ENCODE results near the gene TRMT10C. TPM values are rescaled to one million over a fixed set of nuclear protein-coding genes. Genes with fewer than 3 reads are reported as not detected.
"Not testable (repeated sequence)": the region's sequence is repeated elsewhere in the genome, so short reads cannot be mapped to it uniquely, and the experiment has no call there.

TRMT10C gene
- total RNA-seq, 1 experiment from 2014 or later: 35.0 TPM

DNA sequence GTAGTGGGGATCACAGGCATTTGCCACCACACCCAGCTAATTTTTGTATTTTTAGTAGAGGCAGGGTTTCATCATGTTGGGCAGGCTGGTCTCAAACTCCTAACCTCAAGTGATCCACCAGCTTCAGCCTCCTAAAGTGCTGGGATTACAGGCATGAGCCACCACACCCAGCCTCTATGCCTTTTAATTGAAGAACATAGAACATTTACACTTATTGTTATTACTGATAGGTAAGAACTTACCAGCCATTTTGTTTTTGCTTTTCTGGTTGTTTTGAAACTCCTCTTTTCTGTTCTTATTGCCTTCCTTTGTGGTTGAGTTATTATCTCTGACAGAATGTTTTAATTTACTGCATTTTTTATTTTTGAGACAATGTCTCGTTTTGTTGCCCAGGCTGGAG, 41.5 kb downstream of the TRMT10C start:
- no peaks in the 10 kb centered on the region for H3K9me3 ChIP-seq (ENCODE audit: control insufficient read depth, insufficient read depth, low read depth, low read length)
- no peaks in the 10 kb centered on the region for H3K27me3 ChIP-seq (ENCODE audit: control insufficient read depth, insufficient read depth, low read length)
- no peaks in the 10 kb centered on the region for H3K4me1 ChIP-seq (ENCODE audit: control insufficient read depth, insufficient read depth, low read length)
- ATAC-seq: no peak
- TF ChIP-seq TCF7L2 (IDR thresholded peaks at IDR 0.05; ENCODE audit: low read depth, low read length) (no peak), SIN3A (IDR thresholded peaks at IDR 0.05; ENCODE audit: borderline replicate concordance, insufficient read depth, low read depth, low read length) (no peak), POLR2AphosphoS5 (IDR thresholded peaks at IDR 0.05; ENCODE audit: low read depth, low read length) (no peak)
- TF ChIP-seq, protein P1, sequence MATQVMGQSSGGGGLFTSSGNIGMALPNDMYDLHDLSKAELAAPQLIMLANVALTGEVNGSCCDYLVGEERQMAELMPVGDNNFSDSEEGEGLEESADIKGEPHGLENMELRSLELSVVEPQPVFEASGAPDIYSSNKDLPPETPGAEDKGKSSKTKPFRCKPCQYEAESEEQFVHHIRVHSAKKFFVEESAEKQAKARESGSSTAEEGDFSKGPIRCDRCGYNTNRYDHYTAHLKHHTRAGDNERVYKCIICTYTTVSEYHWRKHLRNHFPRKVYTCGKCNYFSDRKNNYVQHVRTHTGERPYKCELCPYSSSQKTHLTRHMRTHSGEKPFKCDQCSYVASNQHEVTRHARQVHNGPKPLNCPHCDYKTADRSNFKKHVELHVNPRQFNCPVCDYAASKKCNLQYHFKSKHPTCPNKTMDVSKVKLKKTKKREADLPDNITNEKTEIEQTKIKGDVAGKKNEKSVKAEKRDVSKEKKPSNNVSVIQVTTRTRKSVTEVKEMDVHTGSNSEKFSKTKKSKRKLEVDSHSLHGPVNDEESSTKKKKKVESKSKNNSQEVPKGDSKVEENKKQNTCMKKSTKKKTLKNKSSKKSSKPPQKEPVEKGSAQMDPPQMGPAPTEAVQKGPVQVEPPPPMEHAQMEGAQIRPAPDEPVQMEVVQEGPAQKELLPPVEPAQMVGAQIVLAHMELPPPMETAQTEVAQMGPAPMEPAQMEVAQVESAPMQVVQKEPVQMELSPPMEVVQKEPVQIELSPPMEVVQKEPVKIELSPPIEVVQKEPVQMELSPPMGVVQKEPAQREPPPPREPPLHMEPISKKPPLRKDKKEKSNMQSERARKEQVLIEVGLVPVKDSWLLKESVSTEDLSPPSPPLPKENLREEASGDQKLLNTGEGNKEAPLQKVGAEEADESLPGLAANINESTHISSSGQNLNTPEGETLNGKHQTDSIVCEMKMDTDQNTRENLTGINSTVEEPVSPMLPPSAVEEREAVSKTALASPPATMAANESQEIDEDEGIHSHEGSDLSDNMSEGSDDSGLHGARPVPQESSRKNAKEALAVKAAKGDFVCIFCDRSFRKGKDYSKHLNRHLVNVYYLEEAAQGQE (IDR thresholded peaks at IDR 0.05; ENCODE audit: insufficient read depth in 1 of 2, low read depth in 2 of 2, low read length in 1 of 2): no peak
- TF ChIP-seq, protein P2, sequence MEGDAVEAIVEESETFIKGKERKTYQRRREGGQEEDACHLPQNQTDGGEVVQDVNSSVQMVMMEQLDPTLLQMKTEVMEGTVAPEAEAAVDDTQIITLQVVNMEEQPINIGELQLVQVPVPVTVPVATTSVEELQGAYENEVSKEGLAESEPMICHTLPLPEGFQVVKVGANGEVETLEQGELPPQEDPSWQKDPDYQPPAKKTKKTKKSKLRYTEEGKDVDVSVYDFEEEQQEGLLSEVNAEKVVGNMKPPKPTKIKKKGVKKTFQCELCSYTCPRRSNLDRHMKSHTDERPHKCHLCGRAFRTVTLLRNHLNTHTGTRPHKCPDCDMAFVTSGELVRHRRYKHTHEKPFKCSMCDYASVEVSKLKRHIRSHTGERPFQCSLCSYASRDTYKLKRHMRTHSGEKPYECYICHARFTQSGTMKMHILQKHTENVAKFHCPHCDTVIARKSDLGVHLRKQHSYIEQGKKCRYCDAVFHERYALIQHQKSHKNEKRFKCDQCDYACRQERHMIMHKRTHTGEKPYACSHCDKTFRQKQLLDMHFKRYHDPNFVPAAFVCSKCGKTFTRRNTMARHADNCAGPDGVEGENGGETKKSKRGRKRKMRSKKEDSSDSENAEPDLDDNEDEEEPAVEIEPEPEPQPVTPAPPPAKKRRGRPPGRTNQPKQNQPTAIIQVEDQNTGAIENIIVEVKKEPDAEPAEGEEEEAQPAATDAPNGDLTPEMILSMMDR (IDR thresholded peaks at IDR 0.05): no peak
- no peak overlapping the region for H3K4me3 ChIP-seq (ENCODE audit: low read depth in 2 of 2, low read length in 2 of 2)
- in situ Hi-C loops (cut with HindIII; ENCODE audit: low pct_unique_long_range_greater_than_20kb, low sequenced_read_pairs) (no loop called here), intact Hi-C loops (cut with micrococcal nuclease; ENCODE audit: unreplicated experiment) (no loop called here)
- ChIA-PET POLR2A (no interaction called here), CTCF (no interaction called here)
- no peaks in the 10 kb centered on the region for H3K36me3 ChIP-seq (ENCODE audit: control insufficient read depth, insufficient read depth, low read length)
- no TSS peak for BruUV-seq (replicated peaks)
- no peak for DNase-seq (ENCODE audit: low read depth, low spot score)
- H3K27ac ChIP-seq (ENCODE audit: low read length): no peak overlapping the region

DNA sequence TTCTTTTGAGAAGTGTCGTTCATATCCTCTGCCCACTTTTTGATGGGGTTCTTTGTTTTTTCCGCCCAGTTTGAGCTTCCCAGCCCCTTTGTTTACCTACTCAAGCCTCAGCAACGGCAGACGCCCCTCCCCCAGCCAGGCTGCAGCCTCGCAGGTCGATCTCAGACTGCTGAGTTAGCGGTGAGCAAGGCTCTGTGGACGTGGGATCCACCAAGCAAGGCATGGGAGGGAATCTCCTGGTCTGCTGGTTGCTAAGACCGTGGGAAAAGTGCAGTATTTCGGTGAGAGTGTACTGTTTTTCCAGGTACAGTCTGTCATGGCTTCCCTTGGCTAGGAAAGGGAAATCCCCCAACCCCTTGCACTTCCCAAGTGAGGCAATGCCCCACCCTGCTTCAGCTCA, 43.7 kb downstream of the TRMT10C start:
- POLR2A ChIA-PET: interaction anchor here (0.5 kb wide), 1 partner anchor 53 kb away, joined by 9 read pairs; no protein-coding TSS in a partner anchor
- BruUV-seq (replicated peaks); DNase-seq (ENCODE audit: low read depth, low spot score); intact Hi-C loops (cut with micrococcal nuclease; ENCODE audit: unreplicated experiment); H3K27ac ChIP-seq (ENCODE audit: low read length); H3K27me3 ChIP-seq (ENCODE audit: control insufficient read depth, insufficient read depth, low read length); H3K4me1 ChIP-seq (ENCODE audit: control insufficient read depth, insufficient read depth, low read length); ATAC-seq; in situ Hi-C loops (cut with HindIII; ENCODE audit: low pct_unique_long_range_greater_than_20kb, low sequenced_read_pairs); CTCF ChIA-PET; H3K36me3 ChIP-seq (ENCODE audit: control insufficient read depth, insufficient read depth, low read length); H3K9me3 ChIP-seq (ENCODE audit: control insufficient read depth, insufficient read depth, low read depth, low read length); H3K4me3 ChIP-seq (ENCODE audit: low read depth in 2 of 2, low read length in 2 of 2): not testable (repeated sequence)

DNA sequence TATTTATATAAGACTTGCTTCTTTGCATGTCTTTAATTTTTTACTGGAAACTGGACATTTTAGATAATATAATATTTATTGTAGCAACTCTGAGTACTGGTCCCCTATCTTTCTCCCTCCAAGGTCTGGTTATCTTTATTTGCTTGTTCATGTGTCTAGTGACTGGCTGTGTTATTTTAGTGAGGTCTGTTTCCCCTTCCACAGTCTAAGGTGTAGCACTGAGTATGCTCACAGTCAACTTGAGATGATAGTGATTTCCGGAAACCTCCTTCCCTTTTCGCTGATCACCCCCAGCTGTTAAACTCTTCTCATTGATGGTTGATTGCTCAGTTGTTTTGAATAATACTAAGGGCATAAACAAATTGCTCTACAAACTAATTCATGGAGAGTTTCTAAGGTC, 49.4 kb downstream of the TRMT10C start:
- no peaks in the 10 kb centered on the region for H3K36me3 ChIP-seq (ENCODE audit: control insufficient read depth, insufficient read depth, low read length)
- TF ChIP-seq SIN3A (IDR thresholded peaks at IDR 0.05; ENCODE audit: borderline replicate concordance, insufficient read depth, low read depth, low read length): no peak
- no peak for TF ChIP-seq POLR2AphosphoS5 (IDR thresholded peaks at IDR 0.05; ENCODE audit: low read depth, low read length)
- TF ChIP-seq, protein P2 (IDR thresholded peaks at IDR 0.05): no peak
- TF ChIP-seq, protein P1 (IDR thresholded peaks at IDR 0.05; ENCODE audit: insufficient read depth in 1 of 2, low read depth in 2 of 2, low read length in 1 of 2): no peak
- TF ChIP-seq TCF7L2 (IDR thresholded peaks at IDR 0.05; ENCODE audit: low read depth, low read length): no peak
- in situ Hi-C loops (cut with HindIII; ENCODE audit: low pct_unique_long_range_greater_than_20kb, low sequenced_read_pairs): no loop called here
- no peak for DNase-seq (ENCODE audit: low read depth, low spot score)
- H3K27me3 ChIP-seq (ENCODE audit: control insufficient read depth, insufficient read depth, low read length): no peaks in the 10 kb centered on the region
- H3K27ac ChIP-seq (ENCODE audit: low read length): no peak overlapping the region
- H3K4me1 ChIP-seq (ENCODE audit: control insufficient read depth, insufficient read depth, low read length): no peaks in the 10 kb centered on the region
- ATAC-seq: no peak
- no peak overlapping the region for H3K4me3 ChIP-seq (ENCODE audit: low read depth in 2 of 2, low read length in 2 of 2)
- no TSS peak for BruUV-seq (replicated peaks)
- intact Hi-C loops (cut with micrococcal nuclease; ENCODE audit: unreplicated experiment): no loop called here
- POLR2A ChIA-PET: interaction anchor here (0.7 kb wide), 1 partner anchor 94 kb away, joined by 3 read pairs; no protein-coding TSS in a partner anchor
- CTCF ChIA-PET: no interaction called here
- H3K9me3 ChIP-seq (ENCODE audit: control insufficient read depth, insufficient read depth, low read depth, low read length): no peaks in the 10 kb centered on the region

DNA sequence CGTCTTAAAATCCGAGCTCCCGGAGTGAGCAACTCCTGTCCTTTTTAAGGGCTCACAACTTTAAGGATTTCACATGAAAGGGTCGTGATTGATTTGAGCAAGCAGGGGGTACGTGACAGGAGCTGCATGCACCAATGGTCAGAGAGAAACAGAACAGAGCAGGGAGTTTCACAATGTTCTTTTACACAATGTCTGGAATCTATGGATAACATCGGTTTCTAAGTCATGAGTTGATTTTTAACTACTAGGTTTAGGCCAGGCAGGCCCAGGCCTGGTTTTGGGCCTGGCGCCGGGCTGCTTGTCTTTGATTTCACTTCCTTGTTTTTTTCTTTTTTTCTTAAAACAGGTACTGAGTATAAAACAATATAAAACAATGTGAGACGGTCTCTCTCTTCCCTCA, 51.3 kb downstream of the TRMT10C start:
- H3K27ac ChIP-seq (ENCODE audit: low read length); intact Hi-C loops (cut with micrococcal nuclease; ENCODE audit: unreplicated experiment); POLR2A ChIA-PET; BruUV-seq (replicated peaks); H3K27me3 ChIP-seq (ENCODE audit: control insufficient read depth, insufficient read depth, low read length); CTCF ChIA-PET; ATAC-seq; in situ Hi-C loops (cut with HindIII; ENCODE audit: low pct_unique_long_range_greater_than_20kb, low sequenced_read_pairs); H3K4me1 ChIP-seq (ENCODE audit: control insufficient read depth, insufficient read depth, low read length); H3K9me3 ChIP-seq (ENCODE audit: control insufficient read depth, insufficient read depth, low read depth, low read length); H3K4me3 ChIP-seq (ENCODE audit: low read depth in 2 of 2, low read length in 2 of 2); H3K36me3 ChIP-seq (ENCODE audit: control insufficient read depth, insufficient read depth, low read length); DNase-seq (ENCODE audit: low read depth, low spot score): not testable (repeated sequence)
